ENCODE data around the gene LIMA1.
A peak's percentile ranks its signal among the peaks of the same experiment; 100 is the strongest.

LIMA1 gene

GRCh38 chr12:50214018-50214417, 69.3 kb downstream of the LIMA1 start:
- DNase-seq = no peak

- no peak for DNase-seq
These were observed 69.9 kb downstream of the LIMA1 start for GRCh38 chr12:50213439-50213838.

- DNase-seq = no peak
These were observed 71.3 kb downstream of the LIMA1 start for GRCh38 chr12:50212071-50212467.

GRCh38 chr12:50211392-50212070, 71.8 kb downstream of the LIMA1 start:
- peak in 1 of 2 donors; percentile 20 for DNase-seq

GRCh38 chr12:50207424-50207823, 75.9 kb downstream of the LIMA1 start:
- no peak for DNase-seq

GRCh38 chr12:50205648-50206047, 77.7 kb downstream of the LIMA1 start:
- no peak for DNase-seq

GRCh38 chr12:50203691-50204090, 79.6 kb downstream of the LIMA1 start:
- DNase-seq = no peak

- DNase-seq = no peak
These were observed 81.3 kb downstream of the LIMA1 start for GRCh38 chr12:50201987-50202521.

GRCh38 chr12:50200552-50201273, 82.6 kb downstream of the LIMA1 start:
- no peak for DNase-seq

- DNase-seq = no peak
These were observed 84.5 kb downstream of the LIMA1 start for GRCh38 chr12:50198829-50199228.

GRCh38 chr12:50197297-50197727, 86.0 kb downstream of the LIMA1 start:
- DNase-seq = no peak

GRCh38 chr12:50196537-50196936, 86.8 kb downstream of the LIMA1 start:
- DNase-seq = no peak

GRCh38 chr12:50195832-50196231, 87.5 kb downstream of the LIMA1 start:
- DNase-seq = no peak

GRCh38 chr12:50192908-50193307, 90.4 kb downstream of the LIMA1 start:
- DNase-seq = no peak

GRCh38 chr12:50192236-50192635, 91.1 kb downstream of the LIMA1 start:
- DNase-seq = no peak

- no peak for DNase-seq
These were observed 92.5 kb downstream of the LIMA1 start for GRCh38 chr12:50190859-50191258.

GRCh38 chr12:50188875-50189575, 94.3 kb downstream of the LIMA1 start:
- DNase-seq = peak in 1 of 2 donors; percentile 30

- DNase-seq = no peak
These were observed 95.0 kb downstream of the LIMA1 start for GRCh38 chr12:50188241-50188781.

- DNase-seq = no peak
These were observed 96.0 kb downstream of the LIMA1 start for GRCh38 chr12:50187084-50187900.

GRCh38 chr12:50186681-50187080, 96.6 kb downstream of the LIMA1 start:
- no peak for DNase-seq

- DNase-seq = no peak
These were observed 97.2 kb downstream of the LIMA1 start for GRCh38 chr12:50185970-50186663.
